IMR-90 (cell line): ENCODE measurements around the gene PRTFDC1. TPM values are rescaled to one million over a fixed set of nuclear protein-coding genes. Genes with fewer than 3 reads are reported as not detected.
A peak's percentile ranks its signal among the peaks of the same experiment; 100 is the strongest.

Source experiments
- ATAC-seq: fragments of 200-7000 bp; cut with Tn5 transposase; 2 replicates; pipeline ENCODE4 v1.9.1; 2020; ENCODE audit warnings: low read depth, mild to moderate bottlenecking, moderate library complexity
- BruUV-seq: library from RNA; stranded (reverse); fragments of 400-500 nt; replicated peaks from 2 replicates; lab custom pipeline; 2021; lab: Mats Ljungman, UMichigan
- CTCF ChIA-PET: fragments of 300-600 bp; formaldehyde crosslinking; extraction: SDS; loops from one replicate; lab custom pipeline; 2021; ENCODE audit warnings: antibody characterized with exemption; lab: Yijun Ruan, JAX
- POLR2A ChIA-PET: fragments of 300-600 bp; sonication (Branson Sonifier 250); formaldehyde crosslinking; loops from one replicate; lab custom pipeline; 2022; ENCODE audit warnings: antibody characterized with exemption; ENCODE audit not compliant: unreplicated experiment; lab: Charles Lee
- DNase-seq: peaks from one replicate; pipeline ENCODE4 v3.0.0; 2013
- H2AFZ ChIP-seq: replicated peaks from 2 replicates; pipeline ENCODE3; 2013; ENCODE audit warnings: low read length, mild to moderate bottlenecking; ENCODE audit not compliant: poor library complexity
- H2AK5ac ChIP-seq: 2 replicates; pipeline ENCODE4 v1.6.1; 2013; ENCODE audit warnings: low read depth, low read length, inconsistent platforms
- H2AK9ac ChIP-seq: replicated peaks from 2 replicates; pipeline ENCODE3; 2013; ENCODE audit warnings: mild to moderate bottlenecking, low read depth, low read length, moderate library complexity; ENCODE audit not compliant: poor library complexity
- H2BK120ac ChIP-seq: 2 replicates; pipeline ENCODE4 v1.6.1; 2013; ENCODE audit warnings: low read depth, low read length, inconsistent platforms
- H2BK15ac ChIP-seq: 3 replicates; pipeline ENCODE4 v1.6.1; 2013; ENCODE audit warnings: low read depth, low read length, inconsistent platforms
- H2BK20ac ChIP-seq: 2 replicates; pipeline ENCODE4 v1.6.1; 2013; ENCODE audit warnings: low read depth, mild to moderate bottlenecking, inconsistent platforms, low read length, moderate library complexity
- H2BK5ac ChIP-seq: 2 replicates; pipeline ENCODE4 v1.6.1; 2013; ENCODE audit warnings: mild to moderate bottlenecking, low read depth, low read length, inconsistent platforms; ENCODE audit not compliant: poor library complexity, severe bottlenecking
- H3K14ac ChIP-seq: replicated peaks from 2 replicates; pipeline ENCODE4 v1.6.1; 2013; ENCODE audit warnings: low read depth, low read length, inconsistent platforms
- H3K18ac ChIP-seq: 2 replicates; pipeline ENCODE4 v1.6.1; 2013; ENCODE audit warnings: low read depth, low read length, control low read depth
- H3K23ac ChIP-seq: 2 replicates; pipeline ENCODE4 v1.6.1; 2013; ENCODE audit warnings: low read depth, low read length, inconsistent platforms
- H3K27ac ChIP-seq: 2 replicates; pipeline ENCODE4 v1.5.1; 2013; ENCODE audit warnings: mild to moderate bottlenecking, control low read depth, low read length; ENCODE audit not compliant: insufficient read depth
- H3K27me3 ChIP-seq: 2 replicates; pipeline ENCODE4 v1.6.1; 2013; ENCODE audit warnings: low read length; ENCODE audit not compliant: control insufficient read depth, insufficient read depth
- H3K36me3 ChIP-seq: 2 replicates; pipeline ENCODE4 v1.6.1; 2013; ENCODE audit warnings: low read length, mixed read lengths; ENCODE audit not compliant: control insufficient read depth, insufficient read depth
- H3K4ac ChIP-seq: 2 replicates; pipeline ENCODE4 v1.6.1; 2013; ENCODE audit warnings: low read depth, low read length, inconsistent platforms
- H3K4me1 ChIP-seq: 2 replicates; pipeline ENCODE4 v1.6.1; 2013; ENCODE audit warnings: low read length, mixed read lengths; ENCODE audit not compliant: control insufficient read depth, insufficient read depth
- H3K4me2 ChIP-seq: 2 replicates; pipeline ENCODE4 v1.6.1; 2013; ENCODE audit warnings: low read depth, mild to moderate bottlenecking, control low read depth, low read length, moderate library complexity
- H3K4me3 ChIP-seq: 2 replicates; pipeline ENCODE4 v1.5.1; 2013; ENCODE audit warnings: low read depth, mild to moderate bottlenecking, control low read depth, low read length, moderate library complexity; ENCODE audit not compliant: insufficient read depth
- H3K56ac ChIP-seq: 2 replicates; pipeline ENCODE4 v1.6.1; 2013; ENCODE audit warnings: low read length, inconsistent platforms; ENCODE audit not compliant: insufficient read depth; ENCODE audit errors: extremely low read depth
- H3K79me1 ChIP-seq, 2 experiments: 2 replicates each; pipeline ENCODE4 v1.6.1; 2013; ENCODE audit warnings: low read length in 2 of 2, inconsistent platforms in 1 of 2, low read depth in 1 of 2
- H3K9ac ChIP-seq: 2 replicates; pipeline ENCODE4 v1.6.1; 2013; ENCODE audit warnings: low read depth, low read length, control low read depth
- H3K9me1 ChIP-seq: 2 replicates; pipeline ENCODE4 v1.6.1; 2013; ENCODE audit warnings: low read length, inconsistent platforms; ENCODE audit not compliant: insufficient read depth
- H3K9me3 ChIP-seq: 2 replicates; pipeline ENCODE4 v1.6.1; 2013; ENCODE audit warnings: low read length; ENCODE audit not compliant: control insufficient read depth, insufficient read depth
- H4K20me1 ChIP-seq: 2 replicates; pipeline ENCODE4 v1.6.1; 2013; ENCODE audit warnings: low read length, inconsistent platforms; ENCODE audit not compliant: insufficient read depth
- H4K5ac ChIP-seq: 2 replicates; pipeline ENCODE4 v1.6.1; 2013; ENCODE audit warnings: mild to moderate bottlenecking, low read depth, low read length, control low read depth
- H4K8ac ChIP-seq, 2 experiments: 2 replicates each; pipeline ENCODE4 v1.6.1; 2013; ENCODE audit warnings: low read depth in 2 of 2, low read length in 2 of 2, control low read depth in 1 of 2, inconsistent platforms in 1 of 2
- H4K91ac ChIP-seq: 2 replicates; pipeline ENCODE4 v1.6.1; 2013; ENCODE audit warnings: low read depth, low read length, inconsistent platforms; ENCODE audit not compliant: insufficient read depth
- BHLHE40 ChIP-seq: fragments of 150-350 bp; IDR thresholded peaks from 2 replicates; pipeline ENCODE4 v1.6.1; 2016; ENCODE audit warnings: mild to moderate bottlenecking, low read depth, low read length
- NFE2L2 ChIP-seq: fragments of 150-350 bp; IDR thresholded peaks from 2 replicates; pipeline ENCODE4 v1.6.1; 2016; ENCODE audit warnings: low read depth, mild to moderate bottlenecking, low read length
- RFX5 ChIP-seq: IDR thresholded peaks from 2 replicates; pipeline ENCODE4 v1.8.0; 2012; ENCODE audit warnings: low read depth, mild to moderate bottlenecking, low read length, moderate library complexity
- WGBS, 2 experiments: methylation state at CpG; one replicate each; pipeline versions ENCODE4 v1.1.5 to v1.1.7; 2013; ENCODE audit warnings: missing lambda C conversion rate in 2 of 2; ENCODE audit not compliant: insufficient read length in 1 of 2; ENCODE audit errors: extremely low coverage in 2 of 2; 5-methylcytosine and 5-hydroxymethylcytosine counted together
- dilution Hi-C: fragments of 300-500 bp; cut with HindIII; formaldehyde crosslinking; loops from one replicate; pipeline ENCODE4 v1.14.3; 2018; ENCODE audit warnings: low sequenced_read_pairs; ENCODE audit not compliant: unreplicated experiment
- in situ Hi-C: fragments of 300-500 bp; cut with MboI; formaldehyde crosslinking; loops from 3 replicates; pipeline ENCODE4 v1.14.3; 2019; ENCODE audit warnings: low sequenced_read_pairs, inconsistent platforms, mixed read lengths
- intact Hi-C: fragments of 100-400 bp; cut with micrococcal nuclease; formaldehyde crosslinking; loops from 2 replicates; pipeline ENCODE4 v1.10.0; 2022
- polyA plus RNA-seq, 3 experiments: library from polyadenylated mRNA; depleted of rRNA; stranded (reverse); fragments of >200 nt; gene quantifications; 2 replicates each; pipeline ENCODE4 v1.2.3, GENCODE V29; 2012; ENCODE audit warnings: low replicate concordance in 1 of 3
- total RNA-seq: library from RNA; depleted of rRNA; stranded (reverse); fragments of >200 nt; gene quantifications from 2 replicates; pipeline ENCODE4 v1.2.3, GENCODE V29; 2012

Gene PRTFDC1
- total and polyA plus RNA-seq, 2 of the 4 experiments (the other 2 are of a cell fraction), result 12.3 to 17.9 TPM

GRCh38 chr10:24912215-24912614 lies 40.2 kb downstream of the PRTFDC1 start:
- Histone ChIP-seq H3K27me3 (no peaks in the 10 kb centered on the region), H2AFZ (no peak overlapping the region), H3K27ac (no peak overlapping the region), H4K5ac (no peak overlapping the region), H2BK15ac (no peak overlapping the region), H3K4me2 (no peak overlapping the region), H3K4ac (no peak overlapping the region), H3K14ac (no peak overlapping the region), H3K23ac (no peak overlapping the region), H4K8ac (no peak overlapping the region), H3K4me1 (0 out of 2 replicates have a peak, but pooled peaks cover 1% of the 10 kb centered on the region), H2BK120ac (no peak overlapping the region), H3K9ac (no peak overlapping the region), H2AK9ac (no peak overlapping the region), H3K18ac (no peak overlapping the region), H4K91ac (no peak overlapping the region), H2AK5ac (no peak overlapping the region), H3K79me1 (peaks cover 0 to 8% of the 10 kb centered on the region in 2 experiments; a peak in 1 of 4 replicates), H3K56ac (no peak overlapping the region), H2BK20ac (no peak overlapping the region), H4K20me1 (no peaks in the 10 kb centered on the region), H3K4me3 (no peak overlapping the region), H2BK5ac (no peak overlapping the region), H3K9me3 (no peaks in the 10 kb centered on the region), H3K9me1 (peaks cover 7% of the 10 kb centered on the region; the same call in 1 of the 2 replicates), H3K36me3 (no peaks in the 10 kb centered on the region)
- dilution Hi-C loops, result no loop called here
- no CpG with 5 or more reads among the region's 2 CpGs for WGBS, 2 experiments
- no peak for TF ChIP-seq RFX5
- no peak for TF ChIP-seq NFE2L2
- no peak for TF ChIP-seq BHLHE40
- ChIA-PET POLR2A (no interaction called here), CTCF (no interaction called here)
- BruUV-seq, result no TSS peak
- peak; percentile 43 for DNase-seq
- no peak for ATAC-seq
- intact Hi-C loops, result no loop called here
- in situ Hi-C loops, result no loop called here
